Colonic mucosa (tissue), 4 donors: Measurements from ENCODE around the gene BRD2. TPM values are rescaled to one million over a fixed set of nuclear protein-coding genes. Genes with fewer than 3 reads are reported as not detected.
A peak's percentile ranks its signal among the peaks of the same experiment; 100 is the strongest.

Source experiments
- DNase-seq: peaks from one replicate; pipeline ENCODE4 v3.0.0-alpha.2; 2020
- H3K27ac ChIP-seq: fragments of 200-600 bp; one replicate; pipeline ENCODE4 v1.8.0; 2021
- H3K27me3 ChIP-seq: fragments of 200-600 bp; one replicate; pipeline ENCODE4 v1.8.0; 2021
- H3K36me3 ChIP-seq: fragments of 200-600 bp; one replicate; pipeline ENCODE4 v1.8.0; 2021
- H3K4me1 ChIP-seq: fragments of 200-600 bp; one replicate; pipeline ENCODE4 v1.8.0; 2021; ENCODE audit warnings: mild to moderate bottlenecking
- H3K4me3 ChIP-seq: fragments of 200-600 bp; one replicate; pipeline ENCODE4 v1.8.0; 2021
- H3K9ac ChIP-seq, 2 donors: one replicate each; pipeline ENCODE4 v1.7.0; 2013; ENCODE audit warnings: control low read depth in 2 of 2, low read depth in 2 of 2, low read length in 2 of 2
- H3K9me3 ChIP-seq: fragments of 200-600 bp; one replicate; pipeline ENCODE4 v1.8.0; 2021
- intact Hi-C: fragments of 100-400 bp; cut with DNase I; formaldehyde crosslinking; loops from one replicate; pipeline ENCODE4 v1.14.1; 2022
- total RNA-seq, 2 donors: library from RNA; stranded (reverse); fragmentation: NEBNext Ultra II Directional in 1 of 2; extraction: Animal tissue kit (Norgen Biotek cat#: 25700) in 1 of 2; gene quantifications; one replicate each; pipeline ENCODE4 v1.2.1, GENCODE V29; 2021
- TF ChIP-seq, protein P1 (sequence below): fragments of 200-600 bp; IDR thresholded peaks from one replicate; pipeline ENCODE4 v1.8.0; 2022; ENCODE audit warnings: antibody characterized with exemption, mild to moderate bottlenecking
- donor health status: healthy.
- donor health status: DM: no; HTN: no; CAD: no.
- donor health status: DM: no; HTN: no; CAD: no.

The BRD2 gene
- total RNA-seq, 2 donors from 2014 or later: 149 to 167 TPM

DNA sequence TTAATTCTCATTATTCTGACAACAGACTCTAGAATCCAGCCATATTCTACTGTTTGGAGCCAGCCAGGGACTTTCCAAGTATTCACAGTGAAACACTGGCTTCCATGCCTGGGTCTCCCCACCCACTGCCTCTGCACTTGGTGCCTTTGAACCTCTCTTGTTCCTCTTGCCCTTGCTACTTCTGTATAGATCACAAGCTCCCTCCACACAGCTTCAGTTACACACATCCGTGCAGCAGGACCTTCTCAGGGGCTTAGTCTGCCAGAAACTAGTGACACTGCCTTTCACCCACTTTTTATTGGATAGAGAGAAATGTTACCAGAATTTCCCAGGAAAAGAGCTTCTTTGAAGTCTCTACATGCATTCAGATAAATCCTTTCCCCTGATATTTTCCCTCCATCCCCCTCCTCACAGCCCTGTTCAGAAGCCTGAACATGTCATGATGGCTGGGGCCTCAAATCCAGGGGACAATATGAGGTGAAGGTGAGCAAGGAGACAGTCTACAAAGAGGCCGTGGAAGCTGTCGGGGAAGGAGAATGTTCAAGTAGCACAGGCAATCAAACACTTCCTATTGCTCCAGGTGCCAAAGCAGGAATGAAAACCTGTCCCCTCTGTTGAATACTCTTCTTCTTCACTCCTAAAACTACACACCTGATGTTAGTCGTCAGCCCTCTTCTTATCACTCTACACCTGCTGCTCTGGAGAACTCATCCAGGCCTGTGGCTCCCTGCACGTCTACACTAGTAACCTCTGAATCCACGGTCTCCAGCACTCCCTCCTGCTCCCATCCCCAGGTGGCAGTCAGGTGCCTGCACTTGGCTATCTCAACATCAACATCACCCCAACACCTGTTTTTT, 61.2 kb downstream of the BRD2 start:
- TF ChIP-seq, protein P1, sequence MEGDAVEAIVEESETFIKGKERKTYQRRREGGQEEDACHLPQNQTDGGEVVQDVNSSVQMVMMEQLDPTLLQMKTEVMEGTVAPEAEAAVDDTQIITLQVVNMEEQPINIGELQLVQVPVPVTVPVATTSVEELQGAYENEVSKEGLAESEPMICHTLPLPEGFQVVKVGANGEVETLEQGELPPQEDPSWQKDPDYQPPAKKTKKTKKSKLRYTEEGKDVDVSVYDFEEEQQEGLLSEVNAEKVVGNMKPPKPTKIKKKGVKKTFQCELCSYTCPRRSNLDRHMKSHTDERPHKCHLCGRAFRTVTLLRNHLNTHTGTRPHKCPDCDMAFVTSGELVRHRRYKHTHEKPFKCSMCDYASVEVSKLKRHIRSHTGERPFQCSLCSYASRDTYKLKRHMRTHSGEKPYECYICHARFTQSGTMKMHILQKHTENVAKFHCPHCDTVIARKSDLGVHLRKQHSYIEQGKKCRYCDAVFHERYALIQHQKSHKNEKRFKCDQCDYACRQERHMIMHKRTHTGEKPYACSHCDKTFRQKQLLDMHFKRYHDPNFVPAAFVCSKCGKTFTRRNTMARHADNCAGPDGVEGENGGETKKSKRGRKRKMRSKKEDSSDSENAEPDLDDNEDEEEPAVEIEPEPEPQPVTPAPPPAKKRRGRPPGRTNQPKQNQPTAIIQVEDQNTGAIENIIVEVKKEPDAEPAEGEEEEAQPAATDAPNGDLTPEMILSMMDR: no peak
- no peaks in the 10 kb centered on the region for H3K4me1 ChIP-seq
- no peak for DNase-seq
- H3K4me3 ChIP-seq: no peak overlapping the region
- intact Hi-C loops: no loop called here
- no peaks in the 10 kb centered on the region for H3K27me3 ChIP-seq
- no peaks in the 10 kb centered on the region for H3K36me3 ChIP-seq
- no peaks in the 10 kb centered on the region for H3K9me3 ChIP-seq
- H3K9ac ChIP-seq: peak overlapping the region in 1 of 2 donors; percentile 31
- H3K27ac ChIP-seq: peak overlapping the region; percentile 28

DNA sequence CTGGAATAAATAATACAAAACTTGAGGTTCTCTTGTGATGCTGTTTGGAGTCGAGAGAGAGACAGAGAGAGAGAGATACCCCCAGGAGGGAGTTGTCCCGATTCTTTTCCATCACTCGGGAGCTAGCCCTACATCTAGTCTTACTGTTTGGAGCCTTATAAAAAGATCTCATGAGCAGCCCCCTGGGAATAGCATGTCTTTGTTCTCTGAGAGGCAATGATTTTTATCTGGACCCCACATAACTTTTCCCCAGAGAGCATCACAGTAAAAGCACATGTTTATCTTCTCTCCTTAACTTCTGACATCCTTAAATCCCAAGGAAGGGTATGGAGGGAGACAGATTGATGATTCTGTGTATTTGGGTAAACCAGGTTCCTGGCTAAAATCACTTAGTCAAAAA, 61.9 kb downstream of the BRD2 start:
- intact Hi-C loops: no loop called here
- Histone ChIP-seq H3K27me3 (no peaks in the 10 kb centered on the region), H3K9ac (no peak overlapping the region), H3K9me3 (no peaks in the 10 kb centered on the region), H3K4me1 (no peaks in the 10 kb centered on the region), H3K36me3 (no peaks in the 10 kb centered on the region), H3K27ac (peak overlapping the region; percentile 28), H3K4me3 (no peak overlapping the region)
- DNase-seq: no peak
- TF ChIP-seq, protein P1: no peak

Other genes starting within 250 kb of the BRD2 start
- gene HLA-DQA2, start 227.2 kb upstream of the BRD2 start, total RNA-seq: 1 to 10 TPM in 1 of 2 donors, under 1 TPM in 1; 0.67 to 5.7 TPM
- gene HLA-DQB2, start 205.1 kb upstream of the BRD2 start, total RNA-seq: 1 to 10 TPM in 1 of 2 donors, under 1 TPM in 1; 0.40 to 4.4 TPM
- gene HLA-DOB, start 151.6 kb upstream of the BRD2 start, total RNA-seq: under 1 TPM; 0.58 to 0.69 TPM
- gene TAP2, start 129.9 kb upstream of the BRD2 start, total RNA-seq: 10 to 100 TPM; 45.2 to 95.1 TPM
- 100 to 1,000 TPM; 152 to 154 TPM for gene PSMB8, start 124.5 kb upstream of the BRD2 start, total RNA-seq
- 100 to 1,000 TPM in 1 of 2 donors, 10 to 100 TPM in 1; 86.9 to 128 TPM for gene TAP1, start 114.9 kb upstream of the BRD2 start, total RNA-seq
- gene PSMB9, start 114.4 kb upstream of the BRD2 start, total RNA-seq: 10 to 100 TPM; 43.0 to 66.0 TPM
- gene HLA-DMB, start 27.6 kb upstream of the BRD2 start, total RNA-seq: 10 to 100 TPM in 1 of 2 donors, 1 to 10 TPM in 1; 6.7 to 28.8 TPM
- gene HLA-DMA, start 15.5 kb upstream of the BRD2 start, total RNA-seq: 10 to 100 TPM; 14.5 to 26.1 TPM
- 1 to 10 TPM; 1.6 to 4.3 TPM for gene HLA-DOA, start 41.0 kb downstream of the BRD2 start, total RNA-seq
- 10 to 100 TPM; 18.7 to 58.7 TPM for gene HLA-DPA1, start 105.1 kb downstream of the BRD2 start, total RNA-seq
- 10 to 100 TPM; 21.3 to 53.5 TPM for gene HLA-DPB1, start 107.4 kb downstream of the BRD2 start, total RNA-seq
- under 1 TPM; 0.13 to 0.44 TPM for gene COL11A2, start 223.9 kb downstream of the BRD2 start, total RNA-seq
- 10 to 100 TPM; 33.4 to 36.3 TPM for gene RXRB, start 232.1 kb downstream of the BRD2 start, total RNA-seq
- gene SLC39A7, start 232.3 kb downstream of the BRD2 start, total RNA-seq: 100 to 1,000 TPM; 170 to 212 TPM
- 10 to 100 TPM; 13.0 to 23.7 TPM for gene HSD17B8, start 236.1 kb downstream of the BRD2 start, total RNA-seq
- 10 to 100 TPM; 24.8 to 30.9 TPM for gene RING1, start 239.9 kb downstream of the BRD2 start, total RNA-seq